Stimulated activated naive CD4-positive, alpha-beta T cell treated with Interleukin-2 at 50 U/mL for 16 hours (primary cell): ENCODE measurements around the gene LRRC10B.

Experiments
- DNase-seq: peaks from one replicate; lab custom pipeline; 2025; lab: John Stamatoyannopoulos, UW

The LRRC10B gene

GRCh38 chr11:61509043-61510029, 787 bp downstream of the LRRC10B start:
- DNase-seq: peak; percentile 65

DNA sequence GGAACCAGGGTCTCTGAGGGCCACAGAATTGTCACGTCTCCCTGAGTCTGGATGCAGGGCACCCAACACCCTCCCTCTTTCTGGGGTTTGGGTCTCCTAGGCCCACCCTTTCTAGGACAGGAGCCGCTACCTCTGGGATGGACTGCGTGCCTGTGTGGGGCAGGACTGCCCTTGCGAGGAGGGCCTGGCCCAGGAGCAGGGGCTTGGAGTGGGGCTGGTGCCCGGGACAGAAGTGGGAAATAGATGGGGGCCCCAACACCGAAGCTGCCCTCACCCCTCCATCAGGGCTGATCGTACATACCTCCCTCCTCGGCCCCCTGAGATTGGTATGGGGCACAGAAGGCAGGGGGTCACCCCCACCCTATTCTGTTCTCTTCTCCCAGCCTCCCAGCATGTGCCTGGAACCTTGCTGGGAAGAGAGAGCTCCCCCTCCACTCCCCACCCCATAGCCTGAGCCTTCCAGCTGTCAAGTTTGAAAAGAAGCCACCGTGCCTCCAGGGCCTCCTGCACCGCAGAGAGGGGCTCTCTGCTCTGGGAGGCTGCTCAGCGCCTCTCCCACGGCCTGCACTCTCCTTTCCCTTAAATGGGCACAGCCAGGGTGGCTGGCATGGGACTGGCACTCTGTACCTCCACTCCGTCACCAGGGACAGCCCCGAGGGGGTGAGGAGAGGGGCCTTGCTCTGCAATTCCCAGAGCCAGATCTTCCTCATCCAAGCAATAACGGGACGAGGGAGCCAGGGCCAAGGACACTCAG, 1.8 kb downstream of the LRRC10B start:
- DNase-seq: no peak

GRCh38 chr11:61510974-61511373, 2.4 kb downstream of the LRRC10B start:
- DNase-seq: no peak

DNA sequence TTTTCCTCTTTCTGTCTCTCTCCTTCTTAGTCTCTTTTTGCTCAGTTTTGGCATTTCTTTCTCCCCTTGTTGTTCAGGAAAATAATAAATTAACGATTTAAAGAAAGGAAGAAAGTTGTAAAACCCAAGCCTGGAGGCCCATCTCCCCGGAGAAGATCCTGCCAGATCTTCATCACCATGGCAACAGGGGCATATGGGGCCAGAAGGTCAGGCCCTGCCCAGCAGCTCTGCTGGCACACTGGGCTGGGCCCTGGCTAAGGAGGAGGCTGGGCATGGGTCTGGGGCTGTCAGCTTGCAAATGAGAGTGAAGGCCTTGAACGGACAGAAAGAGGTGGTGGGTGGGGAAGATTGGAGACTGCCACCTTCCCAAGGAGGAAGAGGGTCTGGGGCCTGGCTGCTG, 2.8 kb downstream of the LRRC10B start:
- DNase-seq: no peak

DNA sequence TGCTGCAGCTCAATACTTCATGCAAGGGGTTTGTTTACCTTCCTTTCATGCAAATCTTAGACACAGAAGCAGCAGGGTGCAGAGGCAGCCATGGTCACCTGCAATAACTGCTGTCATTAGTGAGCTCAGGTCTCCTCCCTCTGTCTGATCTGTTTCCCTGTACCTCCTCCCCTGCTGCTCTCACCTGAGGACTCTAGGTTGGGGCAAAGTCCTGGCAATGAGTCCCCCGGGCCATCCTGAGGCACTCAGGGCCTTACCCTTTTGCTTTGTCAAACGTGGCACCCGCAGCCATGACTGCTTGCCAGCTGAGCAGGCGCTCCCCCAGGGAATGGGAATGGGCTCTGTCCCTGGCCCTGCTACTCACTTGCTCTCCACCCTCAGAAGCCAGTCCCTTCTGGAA, 3.9 kb downstream of the LRRC10B start:
- DNase-seq: no peak

GRCh38 chr11:61513143-61513765, 4.7 kb downstream of the LRRC10B start:
- DNase-seq: no peak

- DNase-seq: no peak
Measured at GRCh38 chr11:61514050-61514917, 5.7 kb downstream of the LRRC10B start.

DNA sequence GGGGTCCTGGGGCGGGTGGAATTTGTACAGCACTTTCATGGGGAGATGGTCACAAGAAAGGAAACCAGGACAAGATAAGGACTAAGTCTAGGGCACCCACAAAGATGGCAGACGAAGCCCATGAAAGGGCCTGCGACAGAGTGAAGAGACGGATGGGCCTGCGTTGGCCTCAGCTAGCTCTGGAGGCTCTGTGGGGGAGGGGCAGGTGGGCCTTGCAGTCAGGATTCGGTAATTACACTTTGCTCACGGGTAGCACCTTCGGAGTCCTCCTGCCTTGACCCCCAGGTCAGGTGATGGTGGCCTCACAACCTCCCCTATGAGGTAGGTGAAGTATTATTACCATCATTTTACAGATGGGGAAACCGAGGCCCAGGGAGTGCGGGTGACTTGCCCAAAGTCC, 7.1 kb downstream of the LRRC10B start:
- no peak for DNase-seq

DNA sequence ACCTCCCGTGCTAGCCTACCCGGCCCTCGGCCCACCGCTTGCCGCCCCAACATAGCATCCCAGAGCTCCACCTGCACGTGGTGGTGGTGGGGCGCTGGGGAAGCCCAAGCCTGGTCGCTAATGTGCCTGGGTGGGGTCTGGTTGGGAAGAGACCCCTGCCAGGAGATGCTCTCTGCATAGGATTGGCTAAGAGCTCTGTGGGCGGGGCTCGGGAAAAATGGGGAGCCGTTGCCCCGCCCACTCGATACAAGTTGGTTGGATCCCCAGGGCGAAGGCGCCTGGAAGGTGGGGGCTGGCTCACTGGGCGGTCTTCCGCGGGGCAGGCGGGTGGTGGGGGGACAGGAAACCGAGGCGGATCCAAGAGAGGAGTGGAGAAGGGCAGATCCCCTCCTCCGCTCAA, 7.6 kb downstream of the LRRC10B start:
- DNase-seq: no peak

DNA sequence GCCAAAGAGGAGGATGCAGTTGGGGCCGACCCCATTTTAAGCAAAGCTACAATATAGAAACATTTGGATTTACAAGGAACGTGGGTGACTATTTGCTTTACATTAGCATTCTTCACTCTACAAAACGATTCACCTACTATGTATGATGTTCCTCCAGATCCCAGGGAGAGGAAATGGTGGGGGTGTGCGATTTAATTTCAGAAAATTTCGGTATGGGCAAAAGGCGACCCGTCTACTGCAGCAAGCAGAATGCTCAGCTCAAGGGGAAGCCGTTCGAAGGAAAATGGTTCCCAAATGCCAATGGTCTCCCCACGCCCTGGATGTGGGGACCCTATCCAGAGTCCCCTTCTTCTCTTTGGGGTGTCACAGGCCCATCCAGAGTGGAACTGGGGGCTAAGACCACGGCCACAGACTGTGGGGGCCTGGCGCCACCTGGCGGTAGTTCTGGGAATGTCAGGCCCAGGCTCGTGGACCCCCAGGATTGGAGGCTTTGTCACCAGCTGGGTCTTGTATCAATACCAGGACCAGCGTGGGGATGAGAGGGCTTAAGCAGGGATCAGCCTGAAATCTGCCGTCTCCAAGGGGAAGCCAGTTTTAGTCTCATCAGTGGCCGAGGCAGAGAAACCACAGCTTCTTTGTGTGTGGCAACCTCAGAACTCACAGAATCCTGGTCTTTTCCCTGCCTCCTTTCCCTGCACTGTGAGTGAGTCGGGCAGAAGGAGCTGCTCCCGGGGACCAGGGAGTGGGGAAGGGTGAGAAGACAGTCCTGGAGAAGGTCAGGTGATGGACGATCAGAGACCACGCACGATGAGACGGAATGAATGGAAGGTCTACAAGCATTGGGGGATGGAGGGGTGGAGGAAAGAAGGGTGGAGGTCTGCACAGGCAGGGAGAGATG, 8.4 kb downstream of the LRRC10B start:
- DNase-seq: peak; percentile 18

GRCh38 chr11:61518032-61518795, 9.7 kb downstream of the LRRC10B start:
- no peak for DNase-seq

- no peak for DNase-seq
Measured at GRCh38 chr11:61522881-61523280, 14.3 kb downstream of the LRRC10B start.

- no peak for DNase-seq
Measured at GRCh38 chr11:61524446-61524845, 15.9 kb downstream of the LRRC10B start.

DNA sequence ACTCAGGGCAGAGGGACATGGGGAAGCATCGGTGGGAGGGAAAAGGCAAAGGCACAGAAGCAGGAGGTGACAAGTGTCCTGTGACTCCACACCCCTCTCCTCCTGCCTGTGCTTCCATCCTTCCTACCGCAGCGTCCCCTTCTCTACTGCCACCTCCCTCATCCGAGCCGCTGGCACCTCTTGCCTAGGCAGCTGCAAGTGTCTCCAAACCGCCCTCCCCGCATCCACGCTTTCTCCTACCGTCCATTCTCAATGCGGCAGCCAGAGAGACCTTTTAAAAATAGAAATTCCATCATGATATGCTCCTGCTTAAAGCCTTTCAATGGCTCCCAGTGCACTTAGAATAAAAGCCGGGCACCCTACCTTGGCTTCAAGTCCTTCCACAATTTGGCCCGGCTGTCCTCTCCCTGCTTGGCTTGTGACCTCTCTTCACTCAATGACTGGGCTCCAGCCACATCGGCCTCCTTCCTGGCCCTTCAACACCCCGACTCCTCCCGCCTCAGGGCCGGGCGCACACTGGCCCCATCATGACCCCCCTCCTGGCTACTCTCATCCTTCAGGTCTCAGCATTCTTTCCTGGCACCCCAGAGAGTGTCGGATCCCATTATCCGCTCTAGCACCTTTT, 16.5 kb downstream of the LRRC10B start:
- no peak for DNase-seq

DNA sequence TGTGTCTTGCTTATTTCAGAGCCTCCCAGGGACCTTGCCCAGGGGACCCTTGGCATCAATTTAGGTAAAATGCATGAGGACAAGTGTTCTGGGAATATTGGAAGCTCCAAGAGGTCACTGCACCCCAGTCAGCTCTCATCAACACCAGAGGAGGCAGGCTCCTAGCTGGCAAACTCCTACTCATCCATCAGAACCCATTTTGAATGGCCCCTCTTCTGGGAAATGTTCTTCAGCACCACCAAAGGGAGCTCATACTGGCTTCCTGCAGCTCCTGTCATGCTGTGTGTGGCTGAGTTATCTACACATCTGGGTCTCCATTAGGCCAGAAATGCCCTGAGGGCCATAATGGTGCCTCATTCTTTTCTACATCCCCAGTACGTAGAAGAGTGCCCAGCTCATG, 17.7 kb downstream of the LRRC10B start:
- no peak for DNase-seq

DNA sequence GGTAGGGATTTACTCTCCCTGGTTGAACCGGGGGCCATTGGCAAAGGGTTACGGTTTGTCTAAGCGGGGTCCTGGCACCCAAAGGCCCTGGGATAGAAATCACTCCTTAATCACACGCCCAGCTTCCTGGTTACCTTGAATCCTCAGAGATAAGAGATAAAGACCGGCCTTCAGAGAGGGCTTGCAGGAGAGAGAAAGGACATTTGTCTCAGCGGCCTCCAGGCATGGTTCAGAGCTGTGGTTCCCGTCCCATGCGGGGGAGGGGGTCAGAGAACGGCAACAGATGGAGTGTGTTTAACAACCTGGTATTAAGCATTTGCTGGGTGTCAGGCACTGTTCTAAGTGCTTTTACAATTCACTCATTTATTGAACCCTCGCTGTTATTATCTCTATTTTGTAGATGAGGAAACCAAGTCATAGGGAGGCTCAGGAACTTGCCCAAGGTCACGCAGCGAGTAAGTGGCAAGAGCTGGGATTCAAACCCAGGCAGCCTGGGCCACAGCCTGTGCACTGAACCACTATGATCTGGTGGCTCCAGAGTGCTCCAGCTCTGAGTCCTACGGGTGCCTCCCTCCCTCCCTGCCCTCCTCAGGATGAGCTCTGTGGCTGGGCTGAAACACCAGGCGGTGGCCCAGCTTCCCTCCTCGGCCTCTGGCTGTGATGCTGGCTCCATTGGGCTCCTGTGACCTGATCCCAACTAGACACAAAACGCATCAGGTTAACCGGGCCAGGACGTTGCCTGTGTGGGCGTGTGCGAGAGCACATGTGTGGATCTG, 18.6 kb downstream of the LRRC10B start:
- DNase-seq: no peak

DNA sequence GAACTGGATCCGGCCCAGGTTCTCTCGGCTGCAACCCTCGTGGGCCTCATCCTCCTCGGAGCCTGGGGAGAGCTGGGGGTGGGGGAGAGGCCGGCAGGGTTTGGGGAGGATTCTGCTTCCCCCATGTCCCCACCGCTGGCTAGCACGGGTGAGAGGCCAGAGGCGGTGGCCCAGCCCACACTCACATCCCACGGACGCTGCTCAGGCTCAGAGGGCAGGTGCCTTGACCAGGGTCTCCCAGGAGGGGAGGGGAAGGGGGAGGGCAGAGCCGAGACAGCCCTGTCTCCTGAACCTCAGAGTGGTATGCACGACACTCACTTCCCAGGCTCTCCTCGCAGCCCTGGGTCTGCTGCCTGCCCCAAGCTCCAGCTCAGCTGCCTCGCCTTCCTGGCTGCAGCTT, 19.6 kb downstream of the LRRC10B start:
- DNase-seq: no peak

GRCh38 chr11:61529537-61530225, 21.1 kb downstream of the LRRC10B start:
- no peak for DNase-seq
